ENCODE results near the gene GPR65. TPM values are rescaled to one million over a fixed set of nuclear protein-coding genes. Genes with fewer than 3 reads are reported as not detected.
A peak's percentile ranks its signal among the peaks of the same experiment; 100 is the strongest.

Gene GPR65
- total RNA-seq, 2 experiments from 2014 or later = 16.9 to 17.1 TPM

GRCh38 chr14:87989956-87990299 is 15.0 kb upstream of the GPR65 start:
- Mint-ChIP-seq H3K27me3 (no peaks in the 10 kb centered on the region), H3K4me3 (no peak overlapping the region), H3K27ac (no peak overlapping the region), H3K4me1 (ENCODE audit: low read depth) (peaks cover 41% of the 10 kb centered on the region), H3K36me3 (ENCODE audit: low read depth) (peaks cover 2% of the 10 kb centered on the region), H3K9me3 (no peaks in the 10 kb centered on the region)
- DNase-seq (no peak), ATAC-seq (no peak)
- ChIA-PET POLR2A (interaction anchor here (1.0 to 1.3 kb wide), 2 partner anchors 10 to 15 kb away, joined by 4 to 5 read pairs; partner anchors contain the start of gene GPR65), CTCF (interaction anchor here (1.2 kb wide), 1 partner anchor 24 kb away, joined by 5 read pairs; no protein-coding TSS in a partner anchor)
- intact Hi-C loops (cut with micrococcal nuclease) = loop anchor here (5.0 kb wide), 1 partner anchor 38 kb away; no protein-coding TSS in a partner anchor
- TF ChIP-seq CTCF (IDR thresholded peaks at IDR 0.05) = no peak

GRCh38 chr14:87990682-87991081 is 14.3 kb upstream of the GPR65 start:
- peaks cover 49% of the 10 kb centered on the region for H3K4me1 Mint-ChIP-seq (ENCODE audit: low read depth)
- DNase-seq (no peak), ATAC-seq (no peak)
- peaks cover 2% of the 10 kb centered on the region for H3K36me3 Mint-ChIP-seq (ENCODE audit: low read depth)
- ChIA-PET POLR2A (interaction anchor here (1.0 to 1.3 kb wide), 2 partner anchors 11 to 15 kb away, joined by 4 to 5 read pairs; partner anchors contain the start of gene GPR65), CTCF (no interaction called here)
- peak overlapping the region; percentile 41 for H3K27ac Mint-ChIP-seq
- no peak for TF ChIP-seq CTCF (IDR thresholded peaks at IDR 0.05)
- no peaks in the 10 kb centered on the region for H3K27me3 Mint-ChIP-seq
- intact Hi-C loops (cut with micrococcal nuclease) = no loop called here
- no peak overlapping the region for H3K4me3 Mint-ChIP-seq
- no peaks in the 10 kb centered on the region for H3K9me3 Mint-ChIP-seq

- peak overlapping the region; percentile 96 for H3K27ac Mint-ChIP-seq
- ChIA-PET POLR2A (interaction anchor here (0.7 to 5.4 kb wide), 8 partner anchors 8 to 138 kb away, joined by 3 to 146 read pairs (median 6); partner anchors contain the start of gene GPR65), CTCF (interaction anchor here (1.1 to 2.2 kb wide), 4 partner anchors 20 to 170 kb away, joined by 3 to 9 read pairs (median 5); no protein-coding TSS in a partner anchor)
- H3K9me3 Mint-ChIP-seq = no peaks in the 10 kb centered on the region
- peaks cover 55% of the 10 kb centered on the region for H3K4me1 Mint-ChIP-seq (ENCODE audit: low read depth)
- no peak for TF ChIP-seq CTCF (IDR thresholded peaks at IDR 0.05)
- no peak for DNase-seq
- H3K36me3 Mint-ChIP-seq (ENCODE audit: low read depth) = peaks cover 2% of the 10 kb centered on the region
- peak; percentile 1 for ATAC-seq
- H3K27me3 Mint-ChIP-seq = no peaks in the 10 kb centered on the region
- intact Hi-C loops (cut with micrococcal nuclease) = no loop called here
- H3K4me3 Mint-ChIP-seq = peak overlapping the region; percentile 86
Observed at GRCh38 chr14:87992346-87992717, 12.6 kb upstream of the GPR65 start.

- ATAC-seq (peak; percentile 86), DNase-seq (peak; percentile 98)
- no peak for TF ChIP-seq CTCF (IDR thresholded peaks at IDR 0.05)
- POLR2A ChIA-PET = interaction anchor here (0.7 to 5.4 kb wide), 8 partner anchors 9 to 137 kb away, joined by 3 to 146 read pairs (median 6); partner anchors contain the start of gene GPR65
- Mint-ChIP-seq H3K4me3 (peak within 1 kb of the TSS; percentile 86), H3K27me3 (no peaks in the 10 kb centered on the region), H3K9me3 (no peaks in the 10 kb centered on the region), H3K36me3 (ENCODE audit: low read depth) (peaks cover 2% of the 10 kb centered on the region), H3K4me1 (ENCODE audit: low read depth) (peaks cover 55% of the 10 kb centered on the region), H3K27ac (peak within 1 kb of the TSS; percentile 96)
- intact Hi-C loops (cut with micrococcal nuclease) = loop anchor here (1.0 kb wide), 1 partner anchor 13 kb away; no protein-coding TSS in a partner anchor
- CTCF ChIA-PET = interaction anchor here (1.1 to 2.2 kb wide), 5 partner anchors 12 to 170 kb away, joined by 3 to 11 read pairs (median 6); partner anchors contain the start of gene GPR65
Observed at GRCh38 chr14:87992718-87993628, 12.0 kb upstream of the GPR65 start, which contains the start of gene GALC. GALC (minus strand) TSS chr14:87993182; CDS start chr14:87993164, 18 bp downstream.

Data from activated CD8-positive, alpha-beta T cell treated with anti-CD3 and anti-CD28 coated beads for 36 hours (primary cell).